Transverse colon (tissue), 4 donors: Measurements from ENCODE around the gene CD82. TPM values are rescaled to one million over a fixed set of nuclear protein-coding genes. Genes with fewer than 3 reads are reported as not detected.
"Not testable (repeated sequence)": the region's sequence is repeated elsewhere in the genome, so short reads cannot be mapped to it uniquely, and the experiment has no call there.

Source experiments
- DNase-seq: peaks from one replicate; pipeline ENCODE4 v3.0.0-alpha.2; 2019
- H3K27ac ChIP-seq, 4 donors: fragments of 200-600 bp; sonication (generic); 2 replicates each; pipeline ENCODE4 v1.5.1; 2016 to 2018; ENCODE audit warnings: inconsistent platforms in 4 of 4
- H3K27me3 ChIP-seq: fragments of 200-600 bp; sonication (generic); 2 replicates; pipeline ENCODE4 v1.5.1; 2017; ENCODE audit warnings: inconsistent platforms
- H3K36me3 ChIP-seq, 4 donors: fragments of 200-600 bp; sonication (generic); 2 replicates each; pipeline ENCODE4 v1.5.1; 2017 to 2019; ENCODE audit warnings: inconsistent platforms in 4 of 4
- H3K4me1 ChIP-seq, 4 donors: fragments of 200-600 bp; sonication (generic); 2 replicates each; pipeline ENCODE4 v1.5.1; 2017 to 2020; ENCODE audit warnings: inconsistent platforms in 4 of 4
- H3K4me3 ChIP-seq, 4 donors: fragments of 200-600 bp; sonication (generic); 1 replicate in 1 of 4; 2 replicates in 3 of 4; pipeline versions ENCODE4 v1.5.1 to v1.6.1; 2017 to 2019; ENCODE audit warnings: inconsistent platforms in 4 of 4
- H3K9me3 ChIP-seq, 2 donors: fragments of 200-600 bp; sonication (generic); 2 replicates each; pipeline ENCODE4 v1.5.1; 2017 to 2019; ENCODE audit warnings: inconsistent platforms in 2 of 2
- CTCF ChIP-seq, 5 experiments: fragments of 200-600 bp in 3 of 5; fragments of 450-650 bp in 2 of 5; sonication (generic) in 3 of 5; IDR thresholded peaks; 1 replicate in 2 of 5; 2 replicates in 3 of 5; pipeline ENCODE4 v1.5.1; 2016 to 2017; ENCODE audit warnings: antibody characterized with exemption in 5 of 5, inconsistent platforms in 3 of 5, mild to moderate bottlenecking in 2 of 5, moderate library complexity in 1 of 5
- EP300 ChIP-seq: sonication (generic); formaldehyde crosslinking; IDR thresholded peaks from one replicate; pipeline ENCODE4 v1.6.1; 2017; ENCODE audit warnings: antibody characterized with exemption, low read depth
- POLR2A ChIP-seq: fragments of 450-650 bp; IDR thresholded peaks from one replicate; pipeline ENCODE4 v1.6.1; 2016; ENCODE audit warnings: antibody characterized with exemption, mild to moderate bottlenecking, moderate library complexity
- POLR2AphosphoS5 ChIP-seq, 3 donors: sonication (generic); formaldehyde crosslinking; IDR thresholded peaks; one replicate each; pipeline ENCODE4 v1.6.1; 2016; ENCODE audit warnings: antibody characterized with exemption in 3 of 3
- WGBS, 2 donors: methylation state at CpG; one replicate each; pipeline ENCODE4 v1.1.5; 2018; ENCODE audit warnings: low coverage in 1 of 2; 5-methylcytosine and 5-hydroxymethylcytosine counted together
- in situ Hi-C, 4 donors: fragments of 200-750 bp; cut with MboI; loops; one replicate each; pipeline versions ENCODE4 v1.15.0 to v1.15.1; 2017; ENCODE audit warnings: low sequenced_read_pairs in 3 of 4, low pct_ligation_motif_present in 1 of 4, low pct_unique_long_range_greater_than_20kb in 1 of 4
- intact Hi-C: fragments of 100-400 bp; cut with DNase I; formaldehyde crosslinking; loops from one replicate; pipeline ENCODE4 v1.15.1; 2023; ENCODE audit warnings: low total_unique reads
- total RNA-seq, 4 donors: library from RNA; depleted of rRNA; stranded (reverse); fragments of >200 nt; gene quantifications; one replicate each; pipeline ENCODE4 v1.1.0, GENCODE V29; 2016

CD82 gene
- total RNA-seq, 4 donors from 2014 or later: 7.9 to 23.1 (median 14.0) TPM

GRCh38 chr11:44559207-44559939 is 6.1 kb upstream of the CD82 start:
- no peak for TF ChIP-seq POLR2A
- TF ChIP-seq POLR2AphosphoS5 (IDR thresholded peaks at IDR 0.05): no peak
- Histone ChIP-seq H3K4me1 (peaks cover 5 to 20% (median 8%) of the 10 kb centered on the region in 4 donors), H3K36me3 (no peaks in the 10 kb centered on the region), H3K27ac (no peak overlapping the region), H3K9me3 (no peaks in the 10 kb centered on the region), H3K27me3 (no peaks in the 10 kb centered on the region), H3K4me3 (no peak overlapping the region)
- intact Hi-C loops (no loop called here), in situ Hi-C loops (loop anchor here (5.0 to 25.0 kb wide), 4 partner anchors 53 to 528 kb away; no protein-coding TSS in a partner anchor)
- WGBS, 2 donors: 38 to 57% methylated on average over 2 to 9 of the region's 9 CpGs
- no peak for DNase-seq

GRCh38 chr11:44559940-44560300 is 5.5 kb upstream of the CD82 start:
- H3K27me3 ChIP-seq, DNase-seq, H3K36me3 ChIP-seq, H3K4me3 ChIP-seq, H3K27ac ChIP-seq, intact Hi-C loops, H3K9me3 ChIP-seq: not testable (repeated sequence)
- WGBS, 2 donors: 84% methylated on average over 7 of the region's 7 CpGs; no CpG with 5 or more reads in 1 of the 2 donors
- in situ Hi-C loops: loop anchor here (5.0 to 25.0 kb wide), 4 partner anchors 52 to 527 kb away; no protein-coding TSS in a partner anchor
- H3K4me1 ChIP-seq: peaks cover 6 to 24% (median 14%) of the 10 kb centered on the region in 4 donors

- 96% methylated on average over 3 of the region's 3 CpGs; no CpG with 5 or more reads in 1 of the 2 donors for WGBS, 2 donors
- in situ Hi-C loops: loop anchor here in 1 of 4 donors (25.0 kb wide), 1 partner anchor 526 kb away; no protein-coding TSS in a partner anchor
- Histone ChIP-seq H3K27me3 (no peaks in the 10 kb centered on the region), H3K9me3 (no peaks in the 10 kb centered on the region), H3K4me3 (no peak overlapping the region), H3K27ac (no peak overlapping the region), H3K36me3 (no peaks in the 10 kb centered on the region), H3K4me1 (peaks cover 6 to 31% (median 22%) of the 10 kb centered on the region in 4 donors)
- intact Hi-C loops: no loop called here
- TF ChIP-seq POLR2AphosphoS5 (IDR thresholded peaks at IDR 0.05) (no peak), CTCF (IDR thresholded peaks at IDR 0.05) (no peak), POLR2A (no peak), EP300 (no peak)
- DNase-seq: no peak
Measured at GRCh38 chr11:44561275-44561805, 4.1 kb upstream of the CD82 start.

GRCh38 chr11:44561964-44562734 is 3.3 kb upstream of the CD82 start:
- peaks cover 6 to 34% (median 28%) of the 10 kb centered on the region in 4 donors for H3K4me1 ChIP-seq
- WGBS, 2 donors: 90 to 96% methylated on average over 4 to 8 of the region's 8 CpGs
- no peaks in the 10 kb centered on the region for H3K9me3 ChIP-seq
- H3K27me3 ChIP-seq: no peaks in the 10 kb centered on the region
- intact Hi-C loops (no loop called here), in situ Hi-C loops (loop anchor here in 1 of 4 donors (25.0 kb wide), 1 partner anchor 525 kb away; no protein-coding TSS in a partner anchor)
- H3K4me3 ChIP-seq: no peak overlapping the region
- no peak for DNase-seq
- H3K27ac ChIP-seq: no peak overlapping the region
- no peaks in the 10 kb centered on the region for H3K36me3 ChIP-seq
- no peak for TF ChIP-seq EP300
- TF ChIP-seq CTCF (IDR thresholded peaks at IDR 0.05): no peak
- TF ChIP-seq POLR2A: no peak
- no peak for TF ChIP-seq POLR2AphosphoS5 (IDR thresholded peaks at IDR 0.05)
